Measurements from ENCODE around the gene SLC6A4. TPM values are rescaled to one million over a fixed set of nuclear protein-coding genes. Genes with fewer than 3 reads are reported as not detected.

The SLC6A4 gene
- polyA plus RNA-seq, 1 of the 3 experiments (the other 2 are of a cell fraction) = 0.12 TPM

DNA sequence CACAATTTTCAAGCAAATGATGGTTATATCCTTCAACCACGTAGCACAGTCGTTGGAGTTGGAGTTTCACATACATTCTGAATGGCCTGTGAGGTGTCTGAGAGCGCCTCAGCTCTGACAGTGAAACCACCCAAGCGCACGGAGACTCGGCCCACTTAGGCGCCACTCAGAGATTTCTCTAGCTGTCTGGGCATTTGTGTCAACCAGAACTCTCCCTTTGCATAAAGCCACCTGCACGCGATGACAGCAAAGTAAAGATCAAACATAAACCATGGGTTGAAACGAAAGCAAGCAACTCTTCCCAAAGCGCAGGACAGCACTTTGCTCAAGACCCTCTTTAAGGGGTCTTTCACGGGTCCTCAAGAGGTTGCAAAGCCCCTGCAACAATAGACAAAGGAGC, 533 bp downstream of the SLC6A4 start:
- H3K27me3 ChIP-seq (ENCODE audit: insufficient read depth) = peaks cover 29% of the 10 kb centered on the region

DNA sequence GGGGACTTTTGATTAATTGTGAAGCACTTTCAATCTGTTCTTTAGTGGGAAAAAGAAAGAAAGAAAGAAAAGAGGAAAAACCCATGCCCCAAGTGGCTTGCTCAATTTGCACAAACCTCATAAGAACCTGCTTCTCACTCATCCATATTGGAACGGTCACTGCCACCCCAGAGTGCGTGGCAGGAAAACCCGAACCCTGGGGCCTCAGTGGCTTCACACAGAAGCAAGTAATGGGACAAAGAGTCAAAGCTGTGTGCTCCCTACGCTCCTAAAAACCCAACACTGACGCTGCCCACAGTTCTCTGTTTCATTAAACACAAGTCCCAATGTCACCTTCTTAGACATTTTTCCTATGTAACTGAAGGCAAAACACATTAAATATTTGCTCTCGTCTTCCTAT, 1.2 kb downstream of the SLC6A4 start:
- H3K4me3 ChIP-seq (ENCODE audit: low read depth in 2 of 2, low read length in 1 of 2) = no peak overlapping the region
- 76% methylated on average over 6 of the region's 6 CpGs for WGBS (ENCODE audit: low lambda C conversion rate)
- H3F3A ChIP-seq (replicated peaks; ENCODE audit: insufficient read depth) = no peaks in the 10 kb centered on the region
- no peaks in the 10 kb centered on the region for H3K79me2 ChIP-seq (ENCODE audit: insufficient read depth)
- H3K9ac ChIP-seq = no peak overlapping the region
- ChIA-PET POLR2A (no interaction called here), CTCF (interaction anchor here (0.7 to 6.0 kb wide), 5 partner anchors 10 to 141 kb away, joined by 3 to 65 read pairs (median 6); no protein-coding TSS in a partner anchor)
- H3K4me1 ChIP-seq (ENCODE audit: control insufficient read depth in 1 of 2, insufficient read depth in 2 of 2, low read depth in 1 of 2, low read length in 1 of 2) = peaks cover 0 to 8% of the 10 kb centered on the region in 2 experiments; a peak in 1 of 4 replicates
- no peak for DNase-seq
- no peaks in the 10 kb centered on the region for H3K36me3 ChIP-seq (replicated peaks in 1 of 2; ENCODE audit: control insufficient read depth in 1 of 2, insufficient read depth in 2 of 2, low read length in 1 of 2)
- TF ChIP-seq TEAD4 (IDR thresholded peaks at IDR 0.05; ENCODE audit: borderline replicate concordance, insufficient read depth) = no peak
- TF ChIP-seq YY1 (IDR thresholded peaks at IDR 0.05; ENCODE audit: low read depth) = no peak
- TF ChIP-seq ZBTB33 (IDR thresholded peaks at IDR 0.05; ENCODE audit: borderline replicate concordance, low read depth) = no peak
- TF ChIP-seq FOXJ3 (CRISPR knock-in tag; IDR thresholded peaks at IDR 0.05) = no peak
- no peak for TF ChIP-seq MAX (IDR thresholded peaks at IDR 0.05; ENCODE audit: low read depth)
- TF ChIP-seq FOXM1 (IDR thresholded peaks at IDR 0.05; ENCODE audit: low read depth) = no peak
- no peak for TF ChIP-seq IRF3 (IDR thresholded peaks at IDR 0.05; ENCODE audit: low read depth, low read length)
- TF ChIP-seq TCF12 (IDR thresholded peaks at IDR 0.05) = no peak
- TF ChIP-seq USF1 (IDR thresholded peaks at IDR 0.05; ENCODE audit: borderline replicate concordance, low read depth) = no peak
- TF ChIP-seq, protein P1, sequence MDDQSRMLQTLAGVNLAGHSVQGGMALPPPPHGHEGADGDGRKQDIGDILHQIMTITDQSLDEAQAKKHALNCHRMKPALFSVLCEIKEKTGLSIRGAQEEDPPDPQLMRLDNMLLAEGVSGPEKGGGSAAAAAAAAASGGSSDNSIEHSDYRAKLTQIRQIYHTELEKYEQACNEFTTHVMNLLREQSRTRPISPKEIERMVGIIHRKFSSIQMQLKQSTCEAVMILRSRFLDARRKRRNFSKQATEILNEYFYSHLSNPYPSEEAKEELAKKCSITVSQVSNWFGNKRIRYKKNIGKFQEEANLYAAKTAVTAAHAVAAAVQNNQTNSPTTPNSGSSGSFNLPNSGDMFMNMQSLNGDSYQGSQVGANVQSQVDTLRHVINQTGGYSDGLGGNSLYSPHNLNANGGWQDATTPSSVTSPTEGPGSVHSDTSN (IDR thresholded peaks at IDR 0.05) = no peak
- no peak for TF ChIP-seq MXI1 (IDR thresholded peaks at IDR 0.05; ENCODE audit: low read depth, low read length)
- TF ChIP-seq ELF1 (IDR thresholded peaks at IDR 0.05) = no peak
- no peak for TF ChIP-seq GABPA (IDR thresholded peaks at IDR 0.05; ENCODE audit: low read depth)
- no peak for TF ChIP-seq CTCF (IDR thresholded peaks at IDR 0.05)
- TF ChIP-seq RCOR1 (IDR thresholded peaks at IDR 0.05; ENCODE audit: low read length) = no peak
- no peak for TF ChIP-seq RXRA (IDR thresholded peaks at IDR 0.05; ENCODE audit: borderline replicate concordance, low read depth)
- TF ChIP-seq RAD21 (IDR thresholded peaks at IDR 0.05; ENCODE audit: low read length) = no peak
- no peak for TF ChIP-seq NRF1 (IDR thresholded peaks at IDR 0.05; ENCODE audit: low read depth, low read length)
- H3K27me3 ChIP-seq (ENCODE audit: insufficient read depth) = peaks cover 29% of the 10 kb centered on the region
- no peak overlapping the region for H2AFZ ChIP-seq (ENCODE audit: low read depth)
- H3K4me2 ChIP-seq = no peak overlapping the region
- H3K9me3 ChIP-seq = no peaks in the 10 kb centered on the region
- no peaks in the 10 kb centered on the region for H3K9me2 ChIP-seq
- no peak overlapping the region for H3K27ac ChIP-seq (ENCODE audit: low read depth in 2 of 2, low read length in 1 of 2)
- H4K20me1 ChIP-seq (ENCODE audit: insufficient read depth) = no peaks in the 10 kb centered on the region

More for the DNA sequence above, 533 bp downstream of the SLC6A4 start:
- H3K4me2 ChIP-seq = peak overlapping the region; percentile 93
- H3K9ac ChIP-seq = no peak overlapping the region
- no peaks in the 10 kb centered on the region for H3K36me3 ChIP-seq (replicated peaks in 1 of 2; ENCODE audit: control insufficient read depth in 1 of 2, insufficient read depth in 2 of 2, low read length in 1 of 2)
- H3F3A ChIP-seq (replicated peaks; ENCODE audit: insufficient read depth) = no peaks in the 10 kb centered on the region
- H3K79me2 ChIP-seq (ENCODE audit: insufficient read depth) = no peaks in the 10 kb centered on the region
- H3K9me2 ChIP-seq = no peaks in the 10 kb centered on the region
- H4K20me1 ChIP-seq (ENCODE audit: insufficient read depth) = no peaks in the 10 kb centered on the region
- CTCF ChIA-PET = interaction anchor here (0.9 to 6.0 kb wide), 8 partner anchors 9 to 142 kb away, joined by 3 to 65 read pairs (median 5); partner anchors contain the start of gene BLMH
- no peak overlapping the region for H2AFZ ChIP-seq (ENCODE audit: low read depth)
- H3K9me3 ChIP-seq = no peaks in the 10 kb centered on the region
- peaks cover 0 to 8% of the 10 kb centered on the region in 2 experiments; a peak in 1 of 4 replicates for H3K4me1 ChIP-seq (ENCODE audit: control insufficient read depth in 1 of 2, insufficient read depth in 2 of 2, low read depth in 1 of 2, low read length in 1 of 2)
- no peak for DNase-seq
- peak overlapping the region; percentile 44 to 59; a peak in 2 of 4 replicates for H3K4me3 ChIP-seq (ENCODE audit: low read depth in 2 of 2, low read length in 1 of 2)
- POLR2A ChIA-PET = no interaction called here
- WGBS (ENCODE audit: low lambda C conversion rate) = 69% methylated on average over 12 of the region's 12 CpGs
- no peak overlapping the region for H3K27ac ChIP-seq (ENCODE audit: low read depth in 2 of 2, low read length in 1 of 2)
- TF ChIP-seq TCF12 (IDR thresholded peaks at IDR 0.05) = no peak
- no peak for TF ChIP-seq RFX5 (IDR thresholded peaks at IDR 0.05; ENCODE audit: low read length)
- no peak for TF ChIP-seq FOXM1 (IDR thresholded peaks at IDR 0.05; ENCODE audit: low read depth)
